GM19238 (cell line): ENCODE measurements around the gene ENDOD1.

Source experiments
- DNase-seq: peaks from one replicate; pipeline ENCODE4 v3.0.0; 2011; ENCODE audit warnings: low spot score; ENCODE audit not compliant: insufficient read length

The ENDOD1 gene

DNA sequence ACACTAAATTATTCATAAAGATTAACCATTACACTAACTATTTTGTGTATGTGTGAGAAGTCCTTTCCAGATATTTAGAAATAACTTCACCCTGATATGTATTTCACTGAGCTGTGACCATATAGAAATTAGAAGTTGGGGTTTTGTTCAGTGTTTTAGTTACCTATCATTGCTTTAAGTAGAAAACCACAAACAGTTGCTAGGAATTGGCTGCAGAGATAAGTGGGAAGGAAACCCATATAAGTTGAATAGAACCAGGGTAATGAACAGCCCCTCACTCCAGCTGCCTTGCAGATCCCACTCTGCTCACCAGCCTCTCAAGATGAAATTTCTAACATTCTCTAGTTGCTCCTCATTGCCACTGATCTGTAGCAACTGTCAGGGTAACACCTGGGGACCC is 12.7 kb upstream of the ENDOD1 start:
- DNase-seq, result no peak

DNA sequence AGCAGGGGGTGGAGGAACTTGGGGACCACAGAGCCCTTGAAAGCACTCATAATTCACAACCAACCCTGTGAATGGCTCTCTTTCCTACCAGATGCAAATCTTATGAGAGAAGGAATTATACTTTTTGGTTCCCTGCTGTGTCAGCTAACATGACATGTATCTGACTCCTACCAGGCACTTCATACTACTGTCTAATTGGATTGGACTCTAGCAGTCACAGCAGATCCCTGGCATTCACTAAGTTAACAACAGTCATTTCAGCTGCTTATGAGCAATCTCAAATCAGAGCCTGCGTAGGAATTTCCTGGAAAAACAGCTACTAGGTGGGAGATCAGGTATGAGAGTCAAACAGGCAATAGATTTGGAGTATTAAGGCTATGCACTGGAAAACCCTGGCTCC is 11.1 kb upstream of the ENDOD1 start:
- no peak for DNase-seq

GRCh38 chr11:95081010-95081409 is 8.6 kb upstream of the ENDOD1 start:
- no peak for DNase-seq

DNA sequence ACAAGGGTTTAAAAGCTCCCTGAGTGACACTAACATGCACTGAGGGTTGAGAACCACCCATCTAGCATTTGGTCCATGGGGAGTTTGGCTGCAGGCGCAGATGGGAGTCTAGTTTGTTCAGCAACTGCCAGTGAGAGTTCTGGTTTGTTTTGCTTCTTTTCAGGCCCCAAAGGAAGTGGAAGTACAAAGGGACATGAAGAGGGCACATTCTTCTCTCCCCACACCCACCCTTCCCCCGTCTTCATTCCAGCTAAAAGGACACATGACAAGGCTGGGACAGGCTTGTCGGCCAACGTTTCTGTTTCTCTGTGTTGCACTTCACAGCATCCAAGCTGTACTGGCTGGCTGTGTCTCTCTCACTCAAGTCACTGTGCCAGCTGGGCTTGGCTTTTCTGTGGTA is 8.2 kb upstream of the ENDOD1 start:
- no peak for DNase-seq

DNA sequence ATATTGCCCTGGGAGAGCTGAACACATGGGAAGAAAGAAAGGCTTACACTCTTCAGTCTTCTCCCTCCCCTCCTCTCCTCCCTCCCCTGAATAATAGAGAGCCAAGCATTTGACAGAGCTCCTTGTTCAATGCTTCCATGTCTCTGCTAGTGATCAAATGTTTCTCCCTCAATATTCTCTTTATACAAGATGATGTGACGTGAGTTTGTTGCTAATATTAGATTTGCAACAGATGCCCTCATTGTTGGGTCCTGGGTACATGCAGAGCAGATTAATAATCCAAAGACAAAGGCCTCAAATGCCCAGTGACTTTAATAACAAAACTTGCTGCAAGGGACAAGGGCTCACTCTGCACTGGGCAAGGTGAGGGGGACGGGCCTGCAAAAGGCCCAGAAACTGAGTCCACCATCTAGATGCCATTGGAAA is 7.1 kb upstream of the ENDOD1 start:
- DNase-seq, result no peak

DNA sequence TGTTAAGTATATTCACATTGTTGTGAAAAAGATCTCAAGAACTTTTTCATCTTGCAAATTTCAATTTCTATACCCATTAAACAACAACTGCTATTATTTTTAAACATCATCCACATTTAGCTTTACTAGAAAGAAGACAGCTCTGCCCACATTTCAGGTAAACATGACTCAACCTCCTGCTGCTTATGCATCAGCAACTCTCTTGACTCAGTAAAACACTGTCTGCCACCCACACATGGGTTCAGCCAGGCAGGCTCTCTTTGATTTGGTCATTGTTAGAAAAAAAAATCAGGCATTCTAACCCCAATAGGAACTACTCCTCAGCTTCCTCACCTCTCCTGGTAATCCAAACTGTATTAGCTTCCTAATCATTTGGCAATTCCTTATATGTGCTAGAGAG is 5.1 kb upstream of the ENDOD1 start:
- no peak for DNase-seq

GRCh38 chr11:95085117-95085816 is 4.4 kb upstream of the ENDOD1 start:
- DNase-seq, result no peak

- no peak for DNase-seq
Observed at GRCh38 chr11:95086151-95086550, 3.5 kb upstream of the ENDOD1 start.

- DNase-seq, result no peak
Observed at GRCh38 chr11:95086836-95087570, 2.6 kb upstream of the ENDOD1 start.

- no peak for DNase-seq
Observed at GRCh38 chr11:95088946-95089619, 563 bp upstream of the ENDOD1 start.

DNA sequence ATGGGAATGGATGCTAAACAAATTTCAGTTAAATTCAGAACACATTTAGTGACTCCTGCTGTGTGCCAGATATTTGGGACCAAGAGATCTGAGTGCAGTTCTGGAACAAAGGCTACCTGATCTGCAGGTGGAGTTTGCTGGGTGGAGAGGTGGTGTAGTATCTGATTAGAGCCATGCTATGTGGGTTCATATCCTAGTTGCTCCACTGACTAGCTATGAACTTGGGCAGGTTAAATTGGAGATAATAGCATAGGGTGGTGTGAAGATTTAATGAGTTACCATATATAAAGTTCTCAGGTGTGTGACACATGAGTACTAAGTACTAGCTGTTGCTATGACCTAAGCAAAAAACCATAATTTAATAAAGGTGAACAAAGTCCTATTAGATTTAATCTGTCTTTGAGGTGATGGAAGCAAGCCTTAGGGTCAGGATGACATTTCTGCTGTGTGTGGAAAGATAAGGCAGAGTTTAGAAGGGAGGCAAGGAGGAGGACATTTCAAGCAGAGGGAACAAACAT is 2.1 kb downstream of the ENDOD1 start:
- no peak for DNase-seq

DNA sequence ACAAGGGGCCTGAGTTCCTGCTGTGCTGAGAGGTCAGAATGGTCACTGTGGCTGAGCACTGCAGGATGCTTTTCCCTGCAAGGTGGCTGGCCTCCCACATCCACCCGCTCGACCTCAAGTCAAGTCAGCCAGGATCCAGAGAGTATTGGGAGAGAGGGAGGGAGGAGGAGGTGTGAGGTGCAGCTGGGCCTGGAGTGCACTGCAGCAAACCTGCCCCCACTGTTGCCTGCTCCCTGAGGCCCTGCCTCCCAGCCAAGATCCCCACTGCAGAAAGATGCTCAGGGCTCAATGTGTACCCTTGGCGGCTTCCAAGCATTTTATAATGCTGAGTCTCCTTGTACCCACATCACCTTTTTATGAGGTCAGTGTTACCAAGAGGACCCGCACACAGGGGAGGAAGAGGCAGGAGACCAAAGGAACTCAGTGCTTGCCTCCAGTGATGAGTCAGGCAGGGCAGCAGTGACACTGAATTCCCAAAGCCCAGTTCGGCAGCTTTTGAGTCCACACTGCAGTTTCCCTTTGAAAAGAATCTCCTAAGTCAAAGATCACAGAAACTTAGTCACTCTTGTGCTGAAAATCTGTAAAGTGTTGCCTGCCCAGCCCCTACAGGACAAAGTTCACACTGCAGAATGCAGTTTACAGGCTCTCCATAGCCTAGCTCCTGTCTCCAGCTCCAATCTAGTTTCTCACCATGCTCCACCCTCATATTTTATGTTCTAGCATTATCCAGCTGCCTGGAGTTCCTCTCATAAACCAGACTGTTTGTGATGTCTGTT is 3.1 kb downstream of the ENDOD1 start:
- DNase-seq, result no peak

DNA sequence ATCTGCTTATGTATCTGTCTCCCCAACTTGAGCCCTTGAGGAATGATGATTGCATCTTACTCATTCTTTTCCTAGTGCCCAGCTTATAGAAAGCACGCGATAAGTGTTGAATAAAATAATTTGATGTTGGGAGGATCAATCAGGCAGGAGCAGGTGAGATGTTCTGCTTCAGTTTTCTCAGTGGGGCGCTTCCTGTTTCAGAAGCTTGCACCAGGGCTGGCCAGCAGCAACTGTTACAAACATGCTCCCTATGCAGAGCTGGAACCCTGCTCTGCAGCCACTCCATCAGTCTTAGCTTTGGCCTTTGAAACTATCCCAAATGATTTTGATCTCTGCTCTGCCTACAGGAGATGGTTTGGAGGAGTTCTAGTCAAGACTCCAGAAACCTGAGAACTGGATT is 3.9 kb downstream of the ENDOD1 start:
- DNase-seq, result peak; percentile 15

GRCh38 chr11:95095858-95096587 is 6.4 kb downstream of the ENDOD1 start:
- peak; percentile 36 for DNase-seq

DNA sequence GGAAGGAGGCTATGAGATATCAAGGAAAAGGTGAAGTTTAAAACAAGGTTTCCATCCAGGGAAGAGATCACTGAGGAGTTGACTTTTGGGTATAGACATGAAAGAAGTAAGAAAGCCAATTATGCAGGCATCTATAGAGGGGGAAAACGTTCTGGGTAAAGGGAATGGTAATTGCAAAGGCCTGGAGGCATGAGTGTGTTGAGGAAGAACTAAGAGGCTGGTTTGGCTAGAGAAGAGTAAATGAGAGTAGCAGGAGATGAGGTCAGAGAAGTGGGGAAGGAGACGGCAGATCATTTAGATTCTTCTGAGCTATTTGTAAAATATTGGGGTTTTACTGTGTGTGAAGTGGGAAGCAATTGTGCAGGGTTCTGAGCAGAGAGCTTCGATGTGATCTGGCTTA is 7.6 kb downstream of the ENDOD1 start:
- DNase-seq, result no peak

GRCh38 chr11:95098826-95099225 is 9.2 kb downstream of the ENDOD1 start:
- no peak for DNase-seq

DNA sequence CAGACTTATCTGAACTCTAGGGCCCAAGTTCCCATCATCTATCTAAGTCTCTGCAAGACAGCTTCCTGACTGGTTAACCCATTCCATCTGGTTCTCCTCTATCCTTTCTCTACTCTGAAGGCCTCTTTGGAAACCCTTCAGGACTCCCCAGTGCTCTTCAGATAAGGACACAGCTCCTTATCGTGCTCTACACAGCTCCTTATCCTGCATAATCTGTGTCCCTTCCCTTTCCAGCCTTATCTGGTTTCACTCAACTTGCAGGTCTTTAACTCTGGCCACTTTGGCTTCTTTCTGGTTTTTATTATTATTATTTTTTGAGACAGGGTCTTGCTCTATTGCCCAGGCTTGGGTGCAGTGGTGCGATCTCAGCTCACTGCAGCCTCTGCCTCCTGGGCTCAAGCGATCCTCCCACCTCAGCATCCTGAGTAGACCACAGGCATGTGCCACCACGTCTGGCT is 10.6 kb downstream of the ENDOD1 start:
- DNase-seq, result no peak

DNA sequence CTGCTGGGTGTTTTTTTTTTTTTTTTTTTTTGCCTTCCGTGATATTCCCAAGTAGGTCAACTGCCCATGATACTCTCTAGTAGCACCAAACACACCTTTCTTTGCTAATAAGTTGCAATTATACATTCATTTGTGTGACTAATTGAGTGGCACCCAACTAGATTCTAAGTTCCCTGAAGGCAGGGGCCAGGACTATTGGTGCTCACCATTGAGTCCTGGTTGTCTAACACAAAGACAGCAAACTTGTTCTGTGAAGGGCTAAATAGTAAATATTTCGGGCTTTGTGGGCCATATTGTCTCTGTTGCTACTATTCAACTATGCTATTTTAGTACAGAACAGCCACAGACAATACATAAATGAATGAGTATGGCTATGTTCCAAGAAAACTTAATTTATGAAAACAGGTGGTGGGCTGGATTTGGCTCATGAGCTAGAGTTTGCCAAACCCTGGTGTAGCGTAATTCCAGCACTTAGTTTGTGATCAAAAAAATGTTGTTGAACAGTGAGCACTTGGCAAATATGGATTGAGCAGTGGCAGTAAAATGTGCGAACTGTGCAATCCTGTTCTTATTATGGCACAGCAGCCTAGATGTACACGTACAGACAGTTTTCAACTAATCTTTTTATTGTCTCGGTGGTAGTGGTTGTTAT is 11.3 kb downstream of the ENDOD1 start:
- no peak for DNase-seq

DNA sequence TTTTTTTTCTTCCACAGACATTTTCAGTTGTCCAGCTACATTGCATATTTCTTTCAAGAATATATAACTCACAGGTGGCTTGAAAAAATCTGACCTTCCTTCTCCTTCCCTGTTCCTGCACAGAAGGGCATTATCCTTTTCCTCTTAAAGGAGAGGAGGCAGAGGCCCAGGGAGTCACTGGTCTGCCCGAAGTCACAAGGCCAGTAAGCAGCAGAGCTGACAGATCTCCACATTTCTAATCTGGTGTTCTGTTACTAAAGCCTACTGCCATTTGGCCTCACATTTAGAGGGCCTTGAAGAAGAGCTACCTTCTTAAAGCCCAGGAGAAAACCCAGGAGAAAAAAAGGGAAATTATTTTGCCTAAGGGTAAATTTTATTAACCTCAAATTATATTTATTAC is 12.3 kb downstream of the ENDOD1 start:
- DNase-seq, result no peak

DNA sequence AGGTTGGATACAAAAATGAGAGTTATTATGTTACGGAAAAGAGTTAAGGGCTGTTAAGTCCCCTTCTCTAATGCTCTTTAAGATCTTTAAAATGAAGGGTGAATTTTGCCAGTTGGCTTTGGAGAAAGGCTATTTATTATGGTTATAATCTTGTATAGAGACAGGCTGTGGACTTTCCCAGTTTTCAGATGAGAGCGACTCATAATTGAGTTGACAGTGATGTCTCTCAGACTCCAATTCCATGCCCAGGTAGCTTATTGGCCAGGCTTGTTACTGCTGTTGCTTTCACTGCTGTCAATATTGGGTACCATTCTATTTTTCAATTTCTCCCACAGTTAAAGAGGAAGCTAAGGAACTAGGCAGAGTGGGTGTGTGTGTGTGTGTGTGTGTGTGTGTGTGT is 13.1 kb downstream of the ENDOD1 start:
- DNase-seq, result no peak
